ENCODE results near the gene L2HGDH.
A peak's percentile ranks its signal among the peaks of the same experiment; 100 is the strongest.

L2HGDH gene

DNA sequence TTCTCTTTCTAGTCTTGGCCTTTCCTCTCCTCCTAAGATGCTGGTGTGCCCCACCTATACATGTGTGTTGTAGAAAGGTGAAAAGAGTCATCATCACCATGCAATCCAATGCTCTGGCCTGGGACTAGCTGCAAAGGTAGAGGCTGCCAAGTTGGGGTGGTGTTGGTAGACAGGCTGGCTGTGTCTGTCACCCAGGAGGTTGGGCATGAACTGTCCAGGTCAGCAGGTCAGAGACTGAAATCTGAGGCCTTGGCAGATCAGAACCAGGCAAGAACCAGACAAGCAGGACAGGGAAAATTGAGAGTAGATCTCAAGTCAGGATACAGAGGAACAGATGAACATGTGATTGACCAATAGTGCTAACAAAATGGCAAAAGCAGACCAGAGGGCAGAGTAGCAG, 26.2 kb downstream of the L2HGDH start:
- DNase-seq, result no peak

DNA sequence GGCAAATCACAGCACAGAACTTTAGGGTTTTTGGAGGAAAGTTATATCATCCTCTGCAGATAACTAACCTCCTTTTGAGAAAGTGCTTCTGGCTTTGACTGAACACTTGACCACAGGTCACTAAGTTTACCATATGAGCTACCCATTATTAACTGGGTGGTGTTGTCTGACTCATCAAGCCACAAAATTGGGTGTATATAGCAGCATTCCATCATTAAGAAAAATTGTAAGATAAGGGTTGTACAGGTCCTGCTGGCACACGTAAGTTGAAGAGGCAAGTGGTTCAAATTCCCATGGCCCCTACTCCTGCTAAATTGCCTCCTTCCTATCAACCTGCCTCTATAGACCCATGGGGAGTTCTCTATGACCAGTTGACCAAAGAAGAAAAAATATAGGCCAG, 39.5 kb downstream of the L2HGDH start:
- no peak for DNase-seq

DNA sequence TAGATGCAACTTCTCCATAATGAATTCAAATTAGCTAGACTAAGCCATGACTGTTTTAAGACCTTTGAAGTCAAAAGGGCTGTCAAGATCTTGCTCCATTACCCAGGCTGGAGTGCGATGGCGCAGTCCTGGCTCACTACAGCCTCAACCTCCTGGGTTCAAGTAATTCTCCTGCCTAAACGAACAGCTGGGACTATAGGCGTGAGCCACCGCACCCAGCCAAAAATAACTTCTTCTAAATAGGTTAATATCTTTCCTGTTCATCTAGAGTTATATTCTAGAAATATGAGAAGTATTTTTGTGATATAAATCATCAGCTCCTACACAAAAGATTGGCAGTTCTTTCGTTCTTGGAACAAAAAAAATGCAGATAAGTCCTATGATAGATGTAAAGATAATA, 41.1 kb downstream of the L2HGDH start:
- no peak for DNase-seq

DNA sequence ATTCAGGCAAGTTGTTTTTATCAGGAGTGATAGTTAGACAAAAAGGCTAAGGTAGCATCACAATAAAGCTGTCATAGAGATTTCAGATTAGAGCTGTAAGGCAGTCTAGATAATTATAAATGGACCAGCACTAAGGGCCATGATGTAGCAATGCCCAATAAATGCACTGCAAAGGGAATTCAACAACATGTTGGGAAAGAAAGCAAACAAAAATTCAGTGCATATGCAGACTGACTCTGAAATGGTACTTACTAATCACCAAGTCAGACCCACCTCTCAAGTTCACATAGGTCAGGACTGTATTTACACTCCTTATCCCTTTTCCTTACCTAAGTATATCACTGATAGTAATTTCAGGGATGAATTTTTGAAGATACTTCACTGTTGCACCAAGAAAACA, 47.0 kb downstream of the L2HGDH start:
- DNase-seq, result no peak

GRCh38 chr14:50263321-50263720, 48.7 kb downstream of the L2HGDH start:
- no peak for DNase-seq

GRCh38 chr14:50262865-50263264, 49.2 kb downstream of the L2HGDH start:
- DNase-seq, result no peak

GRCh38 chr14:50260511-50260910, 51.5 kb downstream of the L2HGDH start:
- peak; percentile 51 for DNase-seq

GRCh38 chr14:50260072-50260471, 52.0 kb downstream of the L2HGDH start:
- DNase-seq, result no peak

GRCh38 chr14:50257732-50258131, 54.3 kb downstream of the L2HGDH start:
- DNase-seq, result no peak

- no peak for DNase-seq
Observed at GRCh38 chr14:50254248-50254647, 57.8 kb downstream of the L2HGDH start.

- no peak for DNase-seq
Observed at GRCh38 chr14:50249136-50249775, 62.8 kb downstream of the L2HGDH start.

DNA sequence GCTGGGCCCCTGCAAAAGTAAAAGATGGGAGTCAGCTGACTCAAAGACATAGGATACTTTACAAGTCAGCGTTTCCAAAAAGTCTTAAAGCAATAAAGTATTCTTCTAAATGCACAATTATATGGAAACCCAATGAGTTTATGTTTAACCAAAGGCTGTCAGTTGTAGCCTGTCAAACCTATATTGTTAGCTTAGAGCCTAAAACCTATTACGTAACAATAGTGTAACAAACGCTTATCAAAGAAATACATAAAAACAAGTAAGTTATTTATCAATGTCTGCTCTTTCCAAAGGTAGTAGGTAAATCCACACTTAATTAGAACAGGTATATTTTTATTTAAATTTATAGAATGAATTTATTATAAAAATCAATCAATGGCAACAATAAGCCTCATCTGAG, 64.8 kb downstream of the L2HGDH start:
- no peak for DNase-seq

DNA sequence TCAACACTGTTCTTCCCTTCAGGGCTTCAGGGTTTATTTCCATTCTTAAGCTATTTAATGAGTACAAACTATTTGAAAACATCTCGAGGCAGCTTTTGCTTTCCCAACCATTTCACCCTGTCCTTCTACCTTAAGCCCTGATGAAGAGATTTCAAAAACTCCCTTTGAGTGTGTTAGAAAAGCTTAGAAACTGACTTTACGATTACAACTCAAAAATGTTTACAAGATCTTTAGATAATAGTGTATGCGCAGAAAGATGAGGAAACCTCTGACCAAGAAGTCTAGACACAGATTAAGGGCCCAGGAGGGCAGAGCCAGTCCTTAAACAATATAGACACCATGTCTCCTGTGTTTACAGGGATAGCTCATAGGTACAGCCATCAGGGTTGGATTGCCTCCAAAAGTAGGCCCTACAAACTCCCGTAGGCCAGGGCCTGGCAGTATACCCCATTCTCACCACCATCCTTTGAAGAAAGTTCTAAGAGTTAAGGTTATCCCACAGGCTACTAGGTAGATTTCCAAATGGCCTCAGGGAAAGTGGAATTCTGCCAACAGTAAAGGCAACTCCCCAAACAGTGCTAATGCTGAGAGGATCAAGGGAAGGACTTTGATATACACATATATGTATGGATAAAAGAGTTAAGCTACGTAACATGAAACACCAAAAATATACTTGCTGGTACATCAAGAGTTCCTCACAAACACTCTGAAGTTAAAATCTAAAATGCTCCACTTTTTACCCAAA, 69.3 kb downstream of the L2HGDH start:
- DNase-seq, result no peak

DNA sequence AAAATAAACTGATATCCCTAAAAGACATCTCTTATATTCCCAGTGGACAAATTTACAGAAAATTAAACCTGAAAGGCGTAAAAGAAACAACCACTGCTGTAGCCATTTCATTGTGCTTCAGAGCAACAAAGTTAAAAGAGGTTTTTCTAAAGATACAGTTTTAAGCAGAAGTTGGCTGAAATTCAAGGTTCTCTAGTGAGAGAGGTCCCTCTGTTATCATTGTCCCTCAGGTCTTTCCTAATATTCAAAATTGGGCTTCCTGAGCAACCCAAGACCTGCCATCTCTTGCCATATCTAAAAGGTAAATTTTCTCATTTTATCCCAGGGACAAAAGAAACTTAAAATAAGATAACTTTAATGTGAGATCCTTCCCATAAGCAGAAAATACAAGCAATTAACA, 69.9 kb downstream of the L2HGDH start:
- no peak for DNase-seq

DNA sequence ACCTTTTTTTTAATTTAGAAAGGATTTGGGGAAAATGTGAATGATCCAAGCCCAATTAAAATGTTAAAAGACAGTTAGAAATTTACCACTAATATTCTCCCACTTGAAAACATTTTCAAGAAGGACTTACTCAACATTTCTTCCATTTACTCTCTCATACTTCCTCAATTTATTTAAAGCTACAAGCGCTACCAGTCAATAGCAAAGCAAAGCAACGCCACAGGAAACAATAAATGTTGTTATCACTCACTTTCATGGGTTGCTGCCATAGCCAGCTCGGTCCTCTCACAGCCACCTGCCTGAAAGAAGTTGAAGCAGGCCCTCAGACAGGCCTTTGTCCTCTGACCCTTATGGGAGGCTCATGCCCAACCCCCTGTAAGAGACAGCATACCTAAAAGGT, 74.6 kb downstream of the L2HGDH start:
- no peak for DNase-seq

DNA sequence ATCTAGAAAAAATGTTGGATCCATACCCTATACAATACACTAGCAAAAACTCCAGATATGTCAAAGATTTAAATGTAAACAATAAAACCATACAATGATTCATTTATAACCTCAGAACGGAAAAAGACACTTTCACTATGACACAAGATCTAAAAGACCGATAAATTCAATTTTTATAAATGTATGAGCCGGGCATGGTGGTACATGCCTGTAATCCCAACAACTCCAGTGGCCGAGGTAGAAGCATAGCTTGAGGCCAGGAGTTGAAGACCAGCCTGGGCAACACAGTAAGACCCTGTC, 78.1 kb downstream of the L2HGDH start:
- DNase-seq, result no peak

GRCh38 chr14:50233166-50233950, 78.7 kb downstream of the L2HGDH start:
- no peak for DNase-seq

DNA sequence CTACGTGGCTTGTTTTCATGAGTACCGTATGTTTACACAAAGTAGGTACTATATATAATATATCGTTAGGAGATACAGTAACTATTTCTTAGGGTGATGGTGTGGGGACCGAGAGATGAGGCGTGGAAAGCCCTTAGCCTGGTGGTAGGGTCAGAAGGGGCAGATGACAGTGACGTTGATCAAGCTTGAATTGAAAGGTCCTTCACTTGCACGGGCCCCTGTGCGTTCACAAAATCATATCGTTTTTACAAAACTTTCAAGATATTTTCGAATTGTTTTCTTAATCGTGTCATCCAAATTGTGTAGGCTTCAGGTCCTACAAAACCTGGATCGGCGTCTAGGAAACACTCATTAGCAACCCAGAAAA, 79.8 kb downstream of the L2HGDH start:
- no peak for DNase-seq

- DNase-seq, result peak; percentile 87
Observed at GRCh38 chr14:50231475-50232275, 80.4 kb downstream of the L2HGDH start, which contains the start of gene SOS2. TSS of gene SOS2 (minus strand) at chr14:50231578. CDS start at chr14:50231283, 295 bp downstream.

- DNase-seq, result peak; percentile 66
Observed at GRCh38 chr14:50230701-50231474, 81.1 kb downstream of the L2HGDH start.

DNA sequence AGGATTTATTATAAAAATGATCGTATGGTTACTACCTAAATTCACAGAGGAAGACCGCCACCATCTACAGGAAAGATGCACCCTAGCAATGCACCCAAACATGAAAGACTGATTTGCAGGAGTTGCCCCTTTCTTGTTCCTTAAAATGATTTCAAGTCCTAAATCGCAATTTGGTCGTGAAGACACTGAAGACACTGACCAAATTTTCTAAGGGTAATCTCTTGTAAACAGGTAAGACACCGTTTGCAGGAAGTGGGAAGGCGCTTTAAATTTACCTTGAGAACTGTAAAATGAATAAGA, 81.7 kb downstream of the L2HGDH start:
- DNase-seq, result no peak

GRCh38 chr14:50229681-50230080, 82.3 kb downstream of the L2HGDH start:
- DNase-seq, result no peak
